ENCODE results near the gene TNFAIP2.

GRCh38 chr14:103113774-103114173, 9.5 kb upstream of the TNFAIP2 start:
- TF ChIP-seq, protein P1, sequence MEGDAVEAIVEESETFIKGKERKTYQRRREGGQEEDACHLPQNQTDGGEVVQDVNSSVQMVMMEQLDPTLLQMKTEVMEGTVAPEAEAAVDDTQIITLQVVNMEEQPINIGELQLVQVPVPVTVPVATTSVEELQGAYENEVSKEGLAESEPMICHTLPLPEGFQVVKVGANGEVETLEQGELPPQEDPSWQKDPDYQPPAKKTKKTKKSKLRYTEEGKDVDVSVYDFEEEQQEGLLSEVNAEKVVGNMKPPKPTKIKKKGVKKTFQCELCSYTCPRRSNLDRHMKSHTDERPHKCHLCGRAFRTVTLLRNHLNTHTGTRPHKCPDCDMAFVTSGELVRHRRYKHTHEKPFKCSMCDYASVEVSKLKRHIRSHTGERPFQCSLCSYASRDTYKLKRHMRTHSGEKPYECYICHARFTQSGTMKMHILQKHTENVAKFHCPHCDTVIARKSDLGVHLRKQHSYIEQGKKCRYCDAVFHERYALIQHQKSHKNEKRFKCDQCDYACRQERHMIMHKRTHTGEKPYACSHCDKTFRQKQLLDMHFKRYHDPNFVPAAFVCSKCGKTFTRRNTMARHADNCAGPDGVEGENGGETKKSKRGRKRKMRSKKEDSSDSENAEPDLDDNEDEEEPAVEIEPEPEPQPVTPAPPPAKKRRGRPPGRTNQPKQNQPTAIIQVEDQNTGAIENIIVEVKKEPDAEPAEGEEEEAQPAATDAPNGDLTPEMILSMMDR (IDR thresholded peaks at IDR 0.05) = no peak
- TF ChIP-seq EZH2 (IDR thresholded peaks at IDR 0.05) = no peak
- TF ChIP-seq EZH2phosphoT487 (IDR thresholded peaks at IDR 0.05) = no peak

Measured in neural progenitor cell (in vitro differentiated cells).